Vagina (tissue), 2 donors: ENCODE results near the gene DNAL1.

Experiments
- CTCF ChIP-seq, 3 experiments: fragments of 450-650 bp in 2 of 3; fragments of 200-600 bp in 1 of 3; sonication (generic) in 1 of 3; IDR thresholded peaks; one replicate each; pipeline ENCODE4 v1.5.1; 2017 to 2019; ENCODE audit warnings: antibody characterized with exemption in 3 of 3, mild to moderate bottlenecking in 2 of 3, moderate library complexity in 2 of 3
- POLR2A ChIP-seq, 2 donors: fragments of 450-650 bp; IDR thresholded peaks; one replicate each; pipeline ENCODE4 v1.6.1; 2017; ENCODE audit warnings: antibody characterized with exemption in 2 of 2, mild to moderate bottlenecking in 2 of 2, moderate library complexity in 2 of 2
- POLR2AphosphoS5 ChIP-seq, 2 donors: sonication (generic); formaldehyde crosslinking; IDR thresholded peaks; one replicate each; pipeline ENCODE4 v1.9.0; 2017; ENCODE audit warnings: antibody characterized with exemption in 2 of 2, mild to moderate bottlenecking in 2 of 2, low read depth in 1 of 2; ENCODE audit not compliant: insufficient read depth in 1 of 2

- TF ChIP-seq POLR2AphosphoS5 (IDR thresholded peaks at IDR 0.05; ENCODE audit: insufficient read depth in 1 of 2, low read depth in 1 of 2) (no peak), CTCF (IDR thresholded peaks at IDR 0.05) (no peak), POLR2A (IDR thresholded peaks at IDR 0.05) (no peak)
Observed at GRCh38 chr14:73610687-73611086, 34.1 kb upstream of the DNAL1 start.
